HG03095 (cell line): ENCODE results near the gene ALDH3B2.
"Not testable (repeated sequence)": the region's sequence is repeated elsewhere in the genome, so short reads cannot be mapped to it uniquely, and the experiment has no call there.

Experiments
- ATAC-seq: cut with Tn5 transposase; IDR thresholded peaks from one replicate; pipeline ENCODE4 v1.9.1; 2021; ENCODE audit warnings: moderate library complexity; ENCODE audit not compliant: unreplicated experiment

ALDH3B2 gene

GRCh38 chr11:67685641-67686332, 11.4 kb upstream of the ALDH3B2 start:
- not testable (repeated sequence) for ATAC-seq

DNA sequence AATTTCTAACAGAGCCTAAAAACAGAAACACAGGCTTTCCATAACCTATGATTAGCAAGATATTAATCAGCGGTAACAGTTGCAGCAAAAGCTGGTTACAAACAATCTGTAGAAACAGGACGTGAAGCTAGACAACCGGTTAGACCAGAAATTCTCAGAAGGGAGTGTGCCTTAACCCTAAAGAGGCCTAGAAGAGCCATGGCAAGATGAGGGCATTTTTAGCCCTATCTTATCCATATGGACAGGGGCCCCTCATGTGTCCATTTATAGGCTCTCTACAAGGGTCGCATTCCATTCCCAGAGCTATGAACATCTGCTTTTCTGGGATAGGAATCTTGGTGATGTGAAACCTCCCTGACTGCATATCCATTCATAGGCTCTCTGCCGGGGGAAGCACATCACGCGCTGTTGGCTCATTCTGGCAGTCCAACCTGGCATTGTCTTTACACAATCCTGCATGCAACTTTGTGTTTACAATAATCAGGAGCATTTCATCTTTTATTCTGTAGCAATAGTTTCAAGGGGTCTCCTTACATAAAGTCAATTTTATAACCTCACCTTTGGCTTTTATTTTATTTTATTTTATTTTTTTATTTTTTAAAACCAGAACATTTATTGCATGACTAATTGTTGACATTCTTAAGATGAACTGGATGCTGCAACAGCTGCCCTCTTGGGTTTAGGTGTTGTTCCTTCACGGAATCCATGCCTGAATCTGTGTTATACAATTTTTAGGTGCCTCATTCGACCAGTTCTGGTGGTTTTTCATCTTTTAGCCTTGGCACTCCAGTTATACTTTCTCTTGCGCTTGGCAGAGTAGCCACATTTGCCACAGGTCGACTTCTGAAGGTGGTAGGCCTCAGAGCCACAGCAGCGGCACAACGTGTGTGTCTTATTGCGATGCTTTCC, 8.0 kb upstream of the ALDH3B2 start:
- not testable (repeated sequence) for ATAC-seq

DNA sequence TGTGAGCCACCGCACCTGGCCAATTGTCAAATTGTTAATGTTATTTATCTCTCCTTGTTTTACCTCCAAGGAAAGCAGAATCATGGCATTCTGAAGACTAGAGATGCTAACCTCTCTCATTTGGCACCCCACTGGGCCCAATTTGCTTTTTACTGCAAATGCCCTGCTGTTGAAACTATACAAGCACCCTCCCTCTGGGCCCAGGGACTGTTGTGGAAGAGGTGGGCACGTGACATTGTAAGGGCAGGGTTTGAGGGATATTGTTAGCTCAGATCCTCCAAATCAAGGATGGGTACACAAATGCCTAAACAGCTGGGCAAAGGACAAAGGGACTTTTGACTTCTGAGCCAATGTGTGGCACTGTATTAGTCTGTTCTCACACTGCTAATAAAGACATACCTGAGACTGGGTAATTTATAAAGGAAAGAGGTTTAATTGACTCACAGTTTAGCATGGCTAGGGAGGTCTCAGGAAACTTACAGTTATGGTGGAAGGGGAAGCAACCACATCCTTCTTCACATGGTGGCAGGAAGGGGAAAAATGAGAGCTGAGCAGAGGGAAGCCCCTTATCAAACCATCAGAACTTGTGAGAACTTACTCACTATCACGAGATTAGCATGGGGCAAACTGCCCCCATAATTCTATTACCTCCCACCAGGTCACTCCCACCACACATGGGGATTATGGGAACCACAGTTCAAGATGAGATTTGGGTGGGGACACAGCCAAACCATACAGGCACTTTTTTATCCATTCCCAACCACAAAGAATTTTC, 6.5 kb upstream of the ALDH3B2 start:
- ATAC-seq, result no peak

GRCh38 chr11:67675058-67675747, 780 bp upstream of the ALDH3B2 start:
- ATAC-seq, result no peak

DNA sequence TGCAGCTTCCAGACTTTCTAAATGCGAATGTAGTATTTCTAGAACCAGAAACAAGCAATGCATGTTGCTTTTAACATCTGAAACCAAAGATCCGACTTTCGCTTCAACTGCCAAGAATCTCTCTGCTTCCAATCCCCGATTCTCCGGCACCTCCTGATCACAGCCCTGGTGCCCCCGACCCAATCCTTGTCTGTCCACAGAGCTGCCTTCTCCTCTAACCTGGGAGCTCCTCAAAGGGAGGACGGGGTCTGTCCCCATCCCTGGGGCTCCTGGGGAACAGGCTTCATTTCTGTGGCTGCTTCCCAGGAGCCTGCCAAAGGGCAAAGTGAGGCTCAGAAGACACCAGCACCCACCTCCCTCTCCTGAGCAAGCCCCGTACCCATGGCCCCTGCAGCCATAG, 521 bp downstream of the ALDH3B2 start:
- no peak for ATAC-seq

DNA sequence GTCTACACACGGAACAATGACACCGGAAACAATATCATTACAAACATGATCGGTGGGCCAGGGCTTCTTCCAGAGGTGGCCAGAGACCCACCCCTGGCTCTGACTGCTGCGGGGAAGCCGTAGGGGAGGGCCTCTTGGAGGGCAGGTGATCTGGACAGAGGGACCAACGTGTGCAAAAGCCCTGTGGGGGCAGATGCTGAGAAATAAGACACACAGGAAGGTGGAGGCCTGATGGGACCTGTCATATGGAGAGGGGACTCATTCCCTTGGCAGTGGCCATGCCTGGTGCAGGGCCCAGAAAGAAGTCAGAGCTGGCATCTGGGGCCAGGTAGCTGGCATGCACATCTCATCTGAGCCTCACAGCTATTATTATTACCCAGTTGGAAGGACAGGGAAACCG, 1.1 kb downstream of the ALDH3B2 start:
- no peak for ATAC-seq

- no peak for ATAC-seq
These were observed 3.3 kb downstream of the ALDH3B2 start for GRCh38 chr11:67671211-67671520.

- ATAC-seq, result no peak
These were observed 3.9 kb downstream of the ALDH3B2 start for GRCh38 chr11:67670316-67671210.

- ATAC-seq, result no peak
These were observed 6.3 kb downstream of the ALDH3B2 start for GRCh38 chr11:67668192-67668551.

DNA sequence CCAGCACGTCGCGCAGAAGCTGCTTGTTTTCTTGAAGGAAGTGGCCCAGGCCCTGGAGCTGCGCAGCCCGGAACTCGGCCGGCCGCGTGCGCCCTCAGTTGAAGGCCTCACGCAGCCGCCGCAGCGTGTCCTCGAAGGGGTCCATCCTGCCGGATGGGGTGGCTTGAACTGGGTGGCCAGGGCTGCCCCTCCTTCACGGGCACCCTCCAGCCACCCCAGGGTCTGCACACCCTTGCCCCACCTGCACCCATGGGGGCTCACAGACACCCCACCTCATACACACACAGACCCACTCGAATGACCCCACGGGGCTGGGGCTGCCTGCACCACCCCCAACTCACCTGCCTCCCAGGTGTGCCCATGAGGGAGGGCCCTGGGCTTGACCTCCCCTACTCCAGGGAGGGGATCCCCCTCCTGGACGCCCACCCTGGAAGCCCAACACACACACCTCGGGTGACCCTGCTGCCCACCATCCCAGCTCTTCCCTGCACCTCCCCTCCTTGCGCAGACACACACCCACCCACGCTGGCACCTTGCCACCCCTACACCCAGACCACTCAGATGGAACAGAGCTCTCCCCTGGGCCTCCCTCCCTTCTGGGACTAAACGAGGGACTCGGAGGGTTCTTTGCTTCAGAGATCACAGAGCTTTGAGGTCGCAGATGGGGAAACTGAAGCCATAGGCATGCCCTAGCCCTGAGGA, 6.8 kb downstream of the ALDH3B2 start:
- ATAC-seq, result no peak

DNA sequence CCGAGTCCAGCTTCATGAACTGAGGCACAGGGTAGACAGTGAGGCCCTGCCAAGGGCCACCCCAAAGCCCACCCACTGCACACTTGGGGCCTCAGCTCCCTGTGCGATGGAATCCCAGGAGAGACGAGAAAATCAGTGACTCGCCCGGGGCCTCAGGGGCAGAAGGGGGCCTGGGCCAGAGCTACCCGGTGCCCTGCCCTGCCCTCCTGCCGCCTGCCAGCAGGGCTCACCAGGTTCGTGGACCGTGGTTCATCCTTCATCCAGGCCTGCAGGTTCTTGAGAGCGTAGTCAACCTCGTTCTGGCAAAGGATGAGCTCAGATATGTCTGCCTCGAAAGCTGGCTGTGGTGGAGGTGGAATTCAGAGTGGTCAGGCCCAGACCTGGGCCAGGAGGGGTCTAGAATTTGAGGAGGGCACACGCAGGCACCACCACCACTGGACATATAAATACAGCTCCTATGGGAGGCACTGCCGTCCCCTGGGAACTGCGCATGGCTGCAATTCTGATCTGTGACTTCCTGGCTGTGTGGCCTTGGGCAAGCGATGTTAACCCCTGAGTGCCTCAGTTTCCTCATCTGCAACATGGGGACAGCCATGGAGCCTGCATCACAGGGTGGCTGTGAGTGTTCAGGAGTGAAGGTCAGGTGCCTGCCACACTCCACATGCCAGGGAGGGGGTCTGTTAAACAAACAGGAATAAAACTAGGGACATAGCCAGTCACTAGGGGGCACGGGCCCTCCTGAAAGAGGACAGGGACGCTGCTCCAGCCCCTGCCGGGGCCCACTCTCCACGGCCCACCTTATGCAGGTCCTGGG, 7.5 kb downstream of the ALDH3B2 start:
- no peak for ATAC-seq

GRCh38 chr11:67666303-67666645, 8.1 kb downstream of the ALDH3B2 start:
- ATAC-seq, result no peak

- ATAC-seq, result no peak
These were observed 8.7 kb downstream of the ALDH3B2 start for GRCh38 chr11:67665541-67666302.

GRCh38 chr11:67664696-67665540, 9.5 kb downstream of the ALDH3B2 start:
- no peak for ATAC-seq

DNA sequence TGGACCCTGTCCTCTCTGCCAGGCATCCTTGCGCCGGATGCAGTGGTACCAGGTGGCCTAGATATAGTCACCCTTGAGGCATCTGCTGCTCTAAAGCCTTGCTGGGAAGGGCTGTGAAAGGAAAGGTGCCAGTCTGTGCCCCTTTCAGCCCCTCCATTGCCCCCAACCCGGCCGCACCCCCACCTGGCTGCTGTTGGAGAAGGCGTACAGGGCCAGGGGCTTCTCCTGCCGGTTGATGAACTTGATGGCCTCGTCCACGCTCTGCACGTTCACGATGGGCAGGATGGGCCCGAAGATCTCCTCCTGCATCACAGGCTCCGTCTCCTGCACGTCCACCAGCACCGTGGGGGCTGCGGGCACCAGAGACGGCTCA, 10.2 kb downstream of the ALDH3B2 start:
- no peak for ATAC-seq

GRCh38 chr11:67663532-67664212, 10.8 kb downstream of the ALDH3B2 start:
- ATAC-seq, result no peak
